Nucleus accumbens (tissue), 56 donors: ENCODE measurements around the gene SPDYE16.
"Not testable (repeated sequence)": the region's sequence is repeated elsewhere in the genome, so short reads cannot be mapped to it uniquely, and the experiment has no call there.

Experiments
- DNase-seq, 56 donors: peaks; one replicate each; lab custom pipeline; 2025; lab: John Stamatoyannopoulos, UW

The SPDYE16 gene

DNA sequence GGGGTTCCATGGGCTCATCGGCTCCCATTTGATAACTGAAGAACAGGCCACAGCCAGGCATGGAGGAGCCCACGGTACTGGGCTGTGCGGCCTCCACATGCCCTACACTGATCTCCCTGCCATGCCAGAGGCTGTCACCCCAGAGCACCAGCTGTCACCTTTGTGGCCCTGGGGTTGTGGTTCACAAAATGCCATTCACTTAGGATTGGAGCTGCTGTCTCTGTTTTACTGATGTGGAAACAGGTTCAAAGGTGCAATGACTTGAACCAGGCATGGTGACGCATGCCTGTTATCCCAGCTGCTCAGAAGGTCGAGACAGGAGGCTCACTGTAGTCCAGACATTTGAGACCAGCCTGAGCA, 37.0 kb downstream of the SPDYE16 start:
- DNase-seq, result no peak

DNA sequence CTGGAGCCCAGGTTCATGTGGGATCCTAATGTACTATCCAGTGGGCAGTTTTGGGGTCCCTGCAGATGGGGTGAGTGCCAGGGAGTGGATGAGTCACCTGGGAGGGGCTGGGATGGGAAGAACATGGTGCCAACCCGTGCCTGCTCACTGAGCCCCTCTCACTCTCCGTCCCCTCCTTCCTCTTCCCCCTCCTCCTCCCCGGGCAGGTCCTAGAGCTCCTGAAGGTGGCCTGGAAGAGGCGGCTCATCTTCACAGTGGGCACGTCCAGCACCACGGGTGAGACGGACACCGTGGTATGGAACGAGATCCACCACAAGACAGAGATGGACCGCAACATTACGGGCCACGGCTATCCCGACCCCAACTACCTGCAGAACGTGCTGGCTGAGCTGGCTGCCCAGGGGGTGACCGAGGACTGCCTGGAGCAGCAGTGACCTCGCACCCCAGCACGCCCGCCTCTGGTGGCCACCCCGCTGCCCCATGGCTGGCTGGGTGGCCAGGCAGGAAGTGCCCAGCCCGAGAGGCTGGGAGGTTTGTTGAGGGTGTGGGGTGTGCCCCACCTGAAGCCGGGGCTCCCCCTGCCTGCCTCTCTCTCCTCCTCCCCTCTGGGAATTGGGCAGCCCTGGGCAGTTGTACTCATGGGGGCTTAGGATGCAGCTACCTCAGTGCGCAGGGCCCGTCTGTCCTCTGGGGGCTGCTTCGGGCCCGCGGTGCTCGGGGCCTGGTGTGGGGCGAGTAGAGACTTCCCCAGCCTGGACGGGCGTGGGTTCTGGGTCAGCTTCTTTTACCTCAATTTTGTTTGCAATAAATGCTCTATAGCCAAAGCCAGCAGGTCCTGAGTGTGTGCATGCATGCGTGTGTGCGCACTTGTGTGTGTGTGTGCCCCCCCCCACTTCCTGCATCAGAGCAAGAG, 37.7 kb downstream of the SPDYE16 start:
- no peak for DNase-seq

DNA sequence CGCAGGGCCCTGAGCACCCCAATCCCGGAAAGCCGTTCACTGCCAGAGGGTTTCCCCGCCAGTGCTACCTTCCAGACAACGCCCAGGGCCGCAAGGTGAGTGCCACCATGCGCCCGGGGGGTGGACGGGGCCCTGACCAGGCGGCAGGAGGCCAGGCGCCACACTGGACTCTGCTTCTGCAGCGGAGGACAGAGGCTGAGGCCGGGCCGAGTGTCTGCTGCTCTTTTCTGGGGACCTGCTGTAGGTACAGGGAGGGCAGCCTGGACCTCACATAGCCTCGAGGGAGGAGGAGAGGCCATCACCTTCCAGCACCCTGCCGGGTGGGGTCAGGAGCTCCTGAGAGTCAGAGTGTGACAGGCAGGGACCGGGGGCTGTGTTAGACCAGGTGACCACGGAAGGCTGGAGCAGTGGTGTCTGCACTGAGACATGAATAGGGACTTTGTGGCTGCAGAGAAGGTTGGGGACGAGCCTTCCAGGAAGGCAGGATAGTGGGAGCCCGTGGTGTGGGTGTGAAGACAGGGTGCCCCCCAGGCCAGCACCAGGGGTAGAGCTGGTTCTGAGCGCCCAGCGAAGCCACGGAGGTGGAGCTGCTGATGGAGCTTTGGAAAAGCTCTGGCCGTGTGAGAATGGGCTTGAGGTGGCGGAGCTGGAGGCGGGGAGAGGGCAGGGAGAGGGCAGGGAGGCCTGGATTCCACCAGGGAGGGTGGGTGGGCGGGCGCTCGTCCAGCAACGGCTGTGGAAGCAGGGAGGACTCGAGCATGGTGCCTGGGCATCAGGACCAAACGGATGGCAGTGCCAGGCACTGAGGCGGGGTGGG, 38.5 kb downstream of the SPDYE16 start:
- not testable (repeated sequence) for DNase-seq

DNA sequence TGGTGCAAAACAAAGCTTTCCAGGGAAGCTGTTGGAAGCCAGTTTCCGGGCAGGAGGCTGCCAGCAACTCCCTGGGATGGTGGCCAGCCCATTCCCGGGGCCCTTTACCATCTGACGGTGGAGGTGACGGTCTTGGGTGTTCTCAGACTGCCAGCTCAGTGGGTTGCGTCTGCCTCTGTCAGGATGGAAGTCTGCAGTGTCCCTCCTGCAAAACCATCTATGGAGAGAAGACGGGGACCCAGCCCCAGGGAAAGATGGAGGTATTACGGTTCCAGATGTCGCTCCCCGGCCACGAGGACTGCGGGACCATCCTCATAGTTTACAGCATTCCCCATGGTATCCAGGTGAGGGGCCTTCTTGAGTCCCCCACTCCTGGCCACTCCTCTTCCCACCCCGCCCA, 39.9 kb downstream of the SPDYE16 start:
- DNase-seq, result not testable (repeated sequence)

DNA sequence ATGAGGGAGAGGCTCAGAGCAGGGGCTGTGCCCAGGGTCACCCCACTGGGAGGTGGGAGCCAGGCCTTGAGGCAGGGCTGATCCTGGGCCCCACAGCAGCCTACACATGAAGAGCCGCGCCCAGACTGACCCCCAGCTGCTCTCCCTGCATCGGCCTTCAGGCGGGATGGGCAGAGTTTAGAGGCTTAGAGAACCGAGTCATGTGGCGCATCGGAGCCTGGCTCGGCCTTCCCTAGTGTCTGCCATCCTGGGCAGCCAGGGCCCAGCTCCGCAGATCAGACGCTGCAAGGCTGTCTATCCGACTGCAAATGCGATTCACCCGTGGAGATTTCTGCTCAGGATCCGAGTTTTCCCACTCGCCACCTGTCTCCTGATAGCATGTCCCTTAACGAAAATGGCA, 40.3 kb downstream of the SPDYE16 start:
- DNase-seq, result not testable (repeated sequence)

DNA sequence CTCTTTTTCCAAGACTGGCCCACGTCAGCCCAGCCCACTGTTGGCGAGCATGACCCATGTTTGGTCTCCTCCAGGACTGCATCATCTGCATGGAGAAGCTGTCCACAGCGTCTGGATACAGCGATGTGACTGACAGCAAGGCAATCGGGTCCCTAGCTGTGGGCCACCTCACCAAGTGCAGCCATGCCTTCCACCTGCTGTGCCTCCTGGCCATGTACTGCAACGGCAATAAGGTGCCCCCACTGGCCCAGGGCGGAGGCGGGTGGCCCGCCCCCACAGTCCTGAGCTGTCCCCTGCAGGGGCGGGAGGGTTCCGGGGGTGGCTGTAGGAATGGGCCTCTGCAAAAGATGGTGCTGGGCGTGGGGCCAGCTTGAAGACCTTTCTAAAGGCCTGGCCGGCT, 40.9 kb downstream of the SPDYE16 start:
- not testable (repeated sequence) for DNase-seq

DNA sequence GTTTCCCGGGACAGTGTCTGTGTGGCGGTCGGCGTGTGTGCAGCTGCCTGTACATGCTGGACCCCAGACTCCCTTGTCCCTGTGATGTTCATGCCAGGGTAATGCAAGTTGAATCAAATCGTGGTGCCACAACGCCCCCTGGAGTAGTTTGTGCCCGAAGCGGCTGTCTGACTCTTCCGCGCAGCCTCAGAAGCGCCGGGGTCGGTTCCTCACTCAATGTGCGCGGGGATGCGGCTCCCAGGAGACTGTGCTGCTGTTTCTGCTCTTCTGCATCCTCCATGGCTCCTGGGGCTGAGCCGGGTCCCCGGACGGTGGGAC, 43.2 kb downstream of the SPDYE16 start:
- not testable (repeated sequence) for DNase-seq

DNA sequence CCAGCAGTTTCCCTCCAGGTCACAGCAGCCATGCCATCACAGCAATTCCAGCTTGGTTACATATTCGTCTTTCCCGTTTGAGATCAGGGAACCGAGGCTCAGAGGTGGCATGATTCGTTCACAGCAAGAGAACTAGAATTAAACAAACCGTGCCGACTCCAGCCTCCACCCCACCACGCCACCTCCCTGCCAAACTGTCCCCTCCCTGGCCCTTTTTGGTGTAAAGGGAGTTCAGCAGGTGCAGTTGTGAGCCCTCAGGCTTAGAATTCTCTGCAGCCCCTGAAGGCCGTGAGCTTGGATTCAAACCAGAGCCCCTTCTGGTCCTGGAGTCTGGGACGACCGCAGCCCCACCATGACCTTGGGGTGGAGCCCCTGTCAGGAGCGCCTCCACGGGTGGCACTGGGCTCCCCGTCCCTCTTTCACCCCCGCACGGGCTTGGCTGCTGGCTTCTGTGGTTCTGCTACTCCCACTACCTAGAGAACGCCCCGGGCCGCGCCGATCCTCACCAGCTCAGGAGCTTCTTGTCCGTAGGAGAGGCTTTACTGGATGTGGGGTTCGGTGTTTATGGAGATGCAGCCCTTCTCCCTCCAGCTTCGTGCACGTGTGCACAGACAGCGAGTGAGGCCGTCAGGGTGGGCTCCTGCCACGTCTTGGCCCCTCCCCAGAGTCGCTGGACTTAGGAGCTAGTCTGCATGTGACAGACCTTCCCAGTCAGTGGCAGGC, 43.7 kb downstream of the SPDYE16 start:
- not testable (repeated sequence) for DNase-seq

DNA sequence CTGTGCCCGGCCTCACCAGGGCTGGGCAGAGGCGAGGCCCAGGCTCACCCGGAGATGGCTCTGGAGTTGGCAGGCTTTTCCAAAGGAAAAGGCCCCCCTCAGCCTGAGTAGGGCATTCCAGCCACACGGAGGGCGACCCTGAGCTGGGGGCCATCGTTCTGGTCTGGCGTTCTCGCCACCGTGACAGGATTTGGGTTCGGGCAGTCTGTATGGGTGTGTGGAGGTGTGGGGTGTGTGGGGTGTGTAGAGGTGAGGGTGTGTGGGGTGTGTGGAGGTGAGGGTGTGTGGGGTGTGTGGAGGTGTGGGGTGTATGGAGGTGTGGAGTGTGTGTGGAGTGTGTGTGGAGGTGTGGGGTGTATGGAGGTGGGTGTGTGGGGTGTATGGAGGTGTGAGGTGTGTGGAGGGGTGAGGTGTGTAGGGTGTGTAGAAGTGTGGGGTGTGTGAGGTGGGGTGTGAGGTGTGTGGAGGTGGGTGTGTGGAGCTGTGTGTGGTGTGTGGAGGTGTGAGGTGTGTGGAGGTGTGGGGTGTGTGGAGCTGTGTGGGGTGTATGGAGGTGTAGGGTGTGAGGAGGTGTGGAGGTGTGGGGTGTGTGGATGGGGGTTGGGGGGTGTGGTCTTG, 44.4 kb downstream of the SPDYE16 start:
- DNase-seq, result not testable (repeated sequence)

DNA sequence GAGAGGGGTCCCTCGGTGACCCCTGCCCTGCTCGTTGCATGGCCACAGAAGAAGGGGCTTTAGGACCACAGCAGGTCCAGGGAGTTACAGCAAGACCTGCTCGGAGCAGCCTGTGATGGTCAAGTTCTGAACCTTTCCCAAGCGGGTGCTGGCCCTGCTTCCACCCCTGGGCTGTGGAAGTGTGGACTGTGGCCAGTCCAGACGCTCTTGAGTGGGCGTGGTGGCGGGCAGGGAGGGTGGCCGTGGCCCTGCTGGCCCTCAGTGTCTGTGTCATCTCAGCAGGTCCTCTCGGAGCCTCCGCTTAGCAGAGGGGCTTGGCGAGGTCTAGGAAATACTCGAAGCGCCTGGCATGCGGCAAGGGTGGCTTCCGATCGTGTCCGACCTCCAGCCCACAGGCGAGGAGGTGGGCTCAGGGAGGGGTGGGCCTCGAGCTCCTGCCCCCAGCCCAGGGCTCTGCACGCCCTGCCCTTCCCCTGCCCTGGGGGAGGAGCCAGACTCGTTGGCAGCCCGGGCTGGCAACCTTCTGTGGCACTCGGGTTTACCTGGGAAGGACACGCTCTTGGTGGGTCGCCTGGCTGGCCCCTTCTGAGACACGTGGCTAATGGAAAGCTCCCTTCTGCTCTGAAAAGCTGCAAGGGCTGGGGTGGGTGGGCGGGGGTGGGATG, 45.0 kb downstream of the SPDYE16 start:
- not testable (repeated sequence) for DNase-seq

DNA sequence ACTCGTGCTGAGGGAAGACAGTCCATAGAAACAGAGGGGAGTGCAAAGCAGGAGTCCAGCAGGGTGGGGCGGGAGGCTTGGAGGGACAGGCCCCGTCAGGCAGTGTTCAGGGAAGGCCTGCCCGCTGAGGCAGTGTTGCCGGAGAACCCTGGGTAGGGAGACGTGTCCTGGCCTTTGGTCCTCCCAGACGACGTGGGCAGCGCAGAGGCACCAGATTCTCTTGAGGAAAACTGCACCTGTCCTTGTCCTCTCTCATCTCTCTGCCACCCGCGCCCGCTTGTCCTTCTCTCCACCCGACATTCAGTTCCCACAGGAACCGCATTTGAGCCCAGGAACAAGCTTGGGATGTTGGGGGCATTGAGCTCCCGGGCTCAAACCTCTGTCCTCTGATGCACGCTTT, 47.4 kb downstream of the SPDYE16 start:
- not testable (repeated sequence) for DNase-seq

DNA sequence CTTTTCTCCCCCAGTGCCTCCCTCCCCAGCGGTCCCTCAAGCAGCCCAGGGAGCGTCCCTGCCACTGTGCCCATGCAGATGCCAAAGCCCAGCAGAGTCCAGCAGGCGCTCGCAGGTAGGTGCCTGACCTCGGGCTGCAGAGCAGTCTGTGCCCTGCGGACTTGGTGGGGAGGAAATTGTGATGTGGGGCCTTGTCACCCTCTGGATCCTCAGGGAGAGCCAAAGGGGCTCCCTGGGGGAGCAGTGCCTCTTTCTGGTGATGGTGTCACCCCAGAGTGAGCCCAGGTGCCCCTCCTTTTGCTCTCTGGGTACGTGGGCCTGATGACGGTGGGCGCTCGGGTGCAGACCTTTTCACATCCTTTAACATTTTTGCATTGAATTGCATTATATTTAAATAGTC, 51.0 kb downstream of the SPDYE16 start:
- DNase-seq, result not testable (repeated sequence)

DNA sequence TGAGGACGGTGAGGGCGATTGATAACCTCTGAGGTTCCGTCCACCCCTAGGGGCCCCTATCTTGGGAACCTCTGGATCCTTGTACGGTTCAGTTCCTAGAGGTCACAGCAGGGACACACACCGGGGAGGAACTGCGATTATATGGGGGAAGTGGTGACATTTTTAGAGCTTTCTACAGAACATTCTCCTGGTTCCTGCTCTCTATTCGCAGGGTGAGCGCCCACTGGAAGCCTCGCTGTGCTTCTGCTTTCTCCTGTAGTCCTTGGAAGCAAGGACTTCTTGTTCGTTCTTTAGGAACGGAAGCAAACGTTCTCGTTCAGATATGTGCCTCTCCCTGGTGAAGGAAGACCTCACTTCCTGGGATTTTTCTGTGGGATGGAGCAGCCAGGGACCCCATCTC, 55.1 kb downstream of the SPDYE16 start:
- DNase-seq, result not testable (repeated sequence)

DNA sequence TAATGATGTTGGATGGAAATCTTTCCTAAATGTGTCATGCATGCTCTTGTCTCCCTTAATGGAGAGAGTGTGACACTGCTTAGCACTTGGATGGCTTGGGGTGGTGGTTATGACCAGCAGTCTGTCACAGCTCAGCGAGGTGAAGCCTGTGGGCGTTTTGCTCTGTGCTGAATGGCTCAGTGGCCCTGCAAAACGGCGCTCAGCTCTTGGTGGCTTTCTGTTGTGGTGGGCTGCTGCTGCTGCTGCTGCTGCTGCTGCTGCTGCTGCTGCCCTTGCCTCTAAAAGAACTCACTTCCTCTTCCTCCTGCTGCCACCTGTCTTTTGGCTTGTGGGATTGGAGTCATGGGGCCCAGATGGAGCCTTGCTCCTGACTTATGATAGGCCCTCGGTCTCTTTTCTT, 56.5 kb downstream of the SPDYE16 start:
- not testable (repeated sequence) for DNase-seq

DNA sequence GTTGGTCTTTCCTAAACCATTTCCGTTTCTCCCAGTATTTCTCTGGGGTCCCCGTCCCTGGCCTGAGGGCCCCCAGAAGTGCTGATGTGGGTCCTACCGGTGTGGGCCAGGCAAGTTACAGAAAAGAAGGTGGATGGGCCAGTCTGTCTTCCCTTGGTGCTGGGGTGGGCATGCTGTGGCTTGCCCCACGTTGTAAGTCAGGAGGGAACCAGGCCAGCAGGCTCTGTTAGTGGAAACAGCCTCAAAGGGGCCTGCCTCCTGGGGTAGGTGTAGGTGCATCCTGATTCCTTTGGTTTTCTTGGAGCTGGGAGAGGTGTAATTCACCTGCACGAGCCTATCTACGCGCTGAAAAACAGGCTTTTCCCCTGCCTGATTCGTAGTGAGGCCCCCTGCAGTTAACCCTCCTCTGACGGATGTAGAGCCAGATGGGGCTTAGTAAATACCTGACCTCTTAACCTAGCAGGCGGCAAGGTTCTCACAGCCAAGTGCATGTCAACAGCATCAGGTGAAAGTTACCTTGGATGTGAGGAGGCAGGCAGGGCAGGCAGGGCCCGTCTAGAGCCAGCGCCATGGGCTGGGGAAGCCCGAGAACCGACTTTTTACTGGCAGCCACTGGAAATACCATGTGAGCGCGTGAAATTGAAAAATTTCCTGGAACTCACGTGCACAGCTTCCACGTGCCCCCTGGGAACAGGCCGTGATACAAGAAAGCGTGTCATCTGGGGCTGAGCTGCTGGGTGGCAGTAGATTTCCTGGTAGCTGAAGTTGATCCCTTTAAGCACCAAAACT, 57.1 kb downstream of the SPDYE16 start:
- not testable (repeated sequence) for DNase-seq

DNA sequence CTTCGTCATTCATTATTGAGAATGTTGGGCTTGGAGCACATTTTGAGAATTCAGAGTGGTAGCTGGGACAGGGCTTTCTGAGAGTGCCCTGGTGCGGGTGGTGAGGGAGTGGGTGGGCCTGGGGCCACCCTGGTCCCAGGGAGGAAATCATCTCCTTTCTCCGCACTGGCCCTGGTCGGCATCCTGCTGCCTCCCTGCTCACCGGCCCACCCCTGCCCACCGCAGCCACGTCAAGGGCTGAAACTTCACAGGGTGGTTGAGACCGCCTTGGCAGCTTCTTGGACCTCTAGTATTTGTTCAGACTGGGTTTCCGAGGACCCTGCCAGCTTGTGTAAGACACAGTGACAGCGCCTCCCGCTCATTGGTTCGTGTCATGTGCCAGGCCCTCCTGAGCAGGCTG, 58.6 kb downstream of the SPDYE16 start:
- DNase-seq, result not testable (repeated sequence)

DNA sequence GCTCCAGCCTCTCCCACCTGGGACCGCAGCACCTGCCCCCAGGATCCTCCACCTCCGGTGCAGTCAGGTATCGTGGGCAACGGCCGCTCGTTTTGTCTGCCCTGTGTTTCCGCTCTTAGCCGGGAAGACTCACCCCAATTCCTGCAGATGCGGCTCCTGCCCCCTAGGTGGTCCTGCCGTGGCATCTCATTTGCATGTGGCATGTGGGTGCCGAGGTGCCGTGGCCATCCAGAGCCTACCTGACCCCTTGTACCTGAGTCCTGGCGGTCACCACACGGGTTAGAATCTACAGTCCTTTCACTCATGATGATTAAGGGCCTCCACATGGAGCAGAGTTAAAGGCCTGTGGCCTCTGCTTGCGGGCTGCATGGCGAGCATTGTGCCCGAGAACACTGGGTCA, 60.0 kb downstream of the SPDYE16 start:
- not testable (repeated sequence) for DNase-seq

DNA sequence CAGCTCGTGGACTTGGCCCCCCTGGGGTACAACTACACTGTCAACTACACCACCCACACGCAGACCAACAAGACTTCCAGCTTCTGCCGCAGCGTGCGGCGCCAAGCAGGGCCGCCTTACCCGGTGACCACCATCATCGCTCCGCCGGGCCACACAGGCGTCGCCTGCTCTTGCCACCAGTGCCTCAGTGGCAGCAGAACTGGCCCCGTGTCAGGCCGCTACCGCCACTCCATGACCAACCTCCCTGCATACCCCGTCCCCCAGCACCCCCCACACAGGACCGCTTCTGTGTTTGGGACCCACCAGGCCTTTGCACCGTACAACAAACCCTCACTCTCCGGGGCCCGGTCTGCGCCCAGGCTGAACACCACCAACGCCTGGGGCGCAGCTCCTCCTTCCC, 60.4 kb downstream of the SPDYE16 start:
- not testable (repeated sequence) for DNase-seq
